GM18520 (cell line): ENCODE results near the gene PLCH2.

ENCODE experiments used
- ATAC-seq: cut with Tn5 transposase; IDR thresholded peaks from one replicate; pipeline ENCODE4 v1.9.1; 2021; ENCODE audit not compliant: unreplicated experiment

Gene PLCH2

GRCh38 chr1:2510366-2511155, 34.5 kb downstream of the PLCH2 start:
- no peak for ATAC-seq

DNA sequence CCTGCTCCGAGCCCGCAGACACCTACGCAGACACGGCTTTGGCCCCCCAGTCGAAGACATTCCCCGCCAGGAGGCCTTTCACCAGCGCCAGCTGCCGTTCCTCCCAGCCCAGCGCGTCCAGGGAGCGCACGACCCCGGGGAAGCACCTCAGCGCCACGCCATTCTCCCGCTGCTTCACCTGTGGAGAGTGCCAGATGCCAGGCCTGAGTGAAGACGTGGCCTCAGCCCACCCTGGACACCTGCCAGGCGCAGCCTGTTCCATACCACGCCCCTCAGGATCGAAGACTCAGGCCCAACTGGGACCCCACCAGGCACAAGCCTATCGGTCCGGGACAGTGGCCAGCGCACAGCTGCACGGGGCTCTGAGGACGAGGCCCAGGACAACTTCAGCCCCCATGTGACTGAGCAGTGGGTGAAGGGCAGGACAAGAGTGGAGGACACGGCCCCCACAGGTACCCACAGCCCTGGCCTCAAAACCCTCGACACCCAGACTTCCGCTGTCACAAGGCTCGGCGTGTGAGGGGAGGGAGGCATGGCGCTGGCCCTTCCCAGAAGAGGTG, 36.9 kb downstream of the PLCH2 start:
- no peak for ATAC-seq

- ATAC-seq = no peak
Observed at GRCh38 chr1:2513939-2514652, 38.0 kb downstream of the PLCH2 start.

GRCh38 chr1:2514863-2515762, 39.0 kb downstream of the PLCH2 start:
- ATAC-seq = no peak

DNA sequence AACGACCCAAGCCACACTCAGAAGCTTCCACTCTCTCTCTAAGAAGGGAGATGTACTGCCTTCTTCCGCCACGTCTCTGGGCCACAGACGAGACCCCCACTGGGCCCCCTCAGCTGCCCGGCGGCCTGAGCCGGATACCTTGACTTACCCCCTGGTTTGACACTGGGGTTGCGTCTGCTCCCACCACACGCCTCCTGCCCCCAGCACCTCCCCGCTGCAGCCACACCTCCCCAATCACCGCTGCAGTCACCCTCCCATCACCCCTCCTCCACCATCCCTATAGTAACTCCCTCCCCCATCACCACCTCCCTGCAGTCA, 39.6 kb downstream of the PLCH2 start:
- no peak for ATAC-seq

DNA sequence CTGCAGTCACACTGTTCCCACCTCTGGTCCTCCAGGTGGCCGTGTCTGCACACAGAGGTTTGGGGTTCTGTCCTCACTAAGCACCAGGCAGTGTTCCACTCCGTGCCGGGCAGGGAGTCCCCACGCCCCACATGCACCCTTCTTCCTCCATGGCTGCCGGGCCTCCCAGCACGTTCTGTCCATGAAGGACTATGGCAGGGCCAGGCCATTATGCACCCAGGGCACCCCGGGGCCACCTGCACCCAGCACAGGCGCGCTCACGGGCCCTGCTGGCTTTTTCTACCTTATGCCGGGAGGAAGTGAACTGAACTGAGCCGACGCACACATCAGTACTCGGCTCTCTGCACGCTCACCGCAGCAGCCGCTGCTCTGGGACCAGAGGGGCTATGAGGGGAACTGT, 40.0 kb downstream of the PLCH2 start:
- ATAC-seq = no peak

DNA sequence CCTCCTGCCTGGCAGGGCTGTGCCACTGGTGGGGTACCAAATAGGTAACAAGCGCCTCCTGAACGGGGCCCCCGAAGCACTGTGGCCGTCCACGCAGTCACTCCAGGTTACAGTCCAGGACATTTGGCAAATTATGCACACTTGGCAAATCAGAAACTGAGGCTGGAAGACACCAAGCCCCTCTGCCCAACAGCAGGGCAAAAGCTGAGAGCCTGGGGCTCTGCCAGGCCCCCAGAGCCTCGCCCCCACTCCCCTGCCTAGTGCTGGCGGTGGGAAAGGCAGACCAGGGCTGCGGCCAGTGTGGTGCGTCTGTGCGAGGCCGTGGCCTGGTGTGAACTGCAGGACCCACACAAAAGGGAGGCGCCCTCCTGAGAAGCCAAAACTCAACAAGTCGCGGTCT, 40.9 kb downstream of the PLCH2 start:
- no peak for ATAC-seq

- no peak for ATAC-seq
Observed at GRCh38 chr1:2517966-2518365, 41.9 kb downstream of the PLCH2 start.

GRCh38 chr1:2518528-2518927, 42.4 kb downstream of the PLCH2 start:
- no peak for ATAC-seq

- no peak for ATAC-seq
Observed at GRCh38 chr1:2519029-2519685, 43.1 kb downstream of the PLCH2 start.

DNA sequence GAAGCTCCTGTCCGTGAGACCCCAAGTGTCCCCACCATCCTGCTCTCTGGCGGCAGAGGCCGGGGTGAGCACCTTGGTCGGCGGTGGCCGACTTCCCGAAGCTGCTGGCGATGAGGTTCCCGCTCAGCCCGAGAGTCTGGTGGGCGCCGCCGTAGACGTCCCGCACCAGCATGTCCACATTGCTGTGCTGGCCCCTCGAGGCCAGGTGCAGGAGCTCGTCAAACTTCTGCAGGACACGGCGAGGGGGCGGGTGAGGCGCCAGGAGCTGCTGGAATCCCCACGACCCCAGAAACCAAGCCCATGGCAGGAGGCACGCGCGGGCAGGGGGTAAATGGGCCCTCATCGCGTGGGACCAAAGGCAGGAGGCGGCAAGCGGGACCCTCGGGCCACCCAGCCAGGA, 43.6 kb downstream of the PLCH2 start:
- no peak for ATAC-seq

- ATAC-seq = no peak
Observed at GRCh38 chr1:2520206-2520605, 44.1 kb downstream of the PLCH2 start.

- no peak for ATAC-seq
Observed at GRCh38 chr1:2520806-2521205, 44.7 kb downstream of the PLCH2 start.

DNA sequence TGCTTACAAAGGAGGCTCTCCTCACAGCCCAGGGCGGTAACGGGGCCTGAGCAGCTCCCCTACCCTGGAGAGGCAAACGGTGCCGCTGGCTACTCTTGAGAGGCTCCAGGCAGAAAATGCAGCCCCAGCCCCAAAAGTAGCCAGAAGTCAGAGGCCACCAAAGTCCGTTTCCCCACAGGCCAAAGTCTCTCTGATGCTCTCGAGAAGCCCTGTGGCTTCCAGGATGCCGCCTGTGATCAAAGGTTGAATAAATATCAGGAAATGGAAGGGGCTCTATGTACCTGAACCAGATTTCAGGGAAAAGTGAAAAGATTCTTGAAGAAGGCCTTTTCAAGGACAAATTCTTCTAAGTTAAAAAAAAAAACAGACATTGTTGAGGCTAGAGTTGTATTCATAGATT, 46.1 kb downstream of the PLCH2 start:
- no peak for ATAC-seq

- no peak for ATAC-seq
Observed at GRCh38 chr1:2523191-2523890, 47.3 kb downstream of the PLCH2 start.

DNA sequence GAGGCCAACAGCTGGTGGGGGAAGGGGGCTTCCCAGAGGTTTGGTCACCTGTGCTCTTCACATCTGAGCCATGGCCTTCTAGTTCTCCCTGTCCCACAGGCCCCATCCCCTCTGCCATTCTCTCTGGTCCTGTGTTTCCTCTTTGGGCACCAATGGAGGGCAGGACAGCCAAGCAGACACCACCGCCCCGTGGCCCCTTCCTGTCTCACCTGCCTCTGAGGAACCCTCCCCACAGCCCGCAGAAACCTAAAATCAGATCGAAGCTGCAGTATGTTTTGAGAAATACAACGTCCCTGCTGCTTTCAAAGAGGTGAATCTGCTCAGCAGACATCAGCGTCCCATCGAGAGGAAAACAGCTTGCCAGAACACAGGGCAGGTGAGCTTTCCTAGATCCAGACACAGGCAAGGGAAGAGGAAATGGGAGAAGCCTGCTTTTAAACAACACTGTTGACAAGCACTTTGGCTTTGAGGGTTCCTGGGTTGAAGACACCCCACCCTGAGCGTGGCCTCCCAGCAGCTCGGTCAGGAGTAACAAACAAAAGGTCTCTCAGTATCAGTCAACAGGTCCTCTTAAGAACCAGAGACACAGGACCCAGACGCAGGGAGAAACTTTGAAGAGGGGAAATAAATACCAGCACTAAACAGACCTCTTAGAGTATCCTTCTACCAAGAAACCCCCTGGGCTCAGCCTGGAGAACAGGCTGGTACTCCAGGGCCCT, 48.0 kb downstream of the PLCH2 start:
- ATAC-seq = no peak

GRCh38 chr1:2525572-2525919, 49.5 kb downstream of the PLCH2 start:
- no peak for ATAC-seq

GRCh38 chr1:2525920-2526823, 50.1 kb downstream of the PLCH2 start, which contains the start of gene PANK4:
PANK4 (minus strand) TSS chr1:2526596; CDS start chr1:2526587, 9 bp downstream.
- peak; percentile 69 for ATAC-seq
